Stimulated activated CD8-positive, alpha-beta memory T cell treated with anti-CD3 and anti-CD28 coated beads, Interleukin-15, amount 100 ng/mL, for 4 hours (primary cell): ENCODE results near the gene PLCB1.

Experiments used
- DNase-seq, 2 donors: peaks; one replicate each; pipeline ENCODE4 v3.0.0-alpha.2; 2020; ENCODE audit warnings: low read depth in 2 of 2

Gene PLCB1

GRCh38 chr20:8212286-8212685, 80.2 kb downstream of the PLCB1 start:
- no peak for DNase-seq

DNA sequence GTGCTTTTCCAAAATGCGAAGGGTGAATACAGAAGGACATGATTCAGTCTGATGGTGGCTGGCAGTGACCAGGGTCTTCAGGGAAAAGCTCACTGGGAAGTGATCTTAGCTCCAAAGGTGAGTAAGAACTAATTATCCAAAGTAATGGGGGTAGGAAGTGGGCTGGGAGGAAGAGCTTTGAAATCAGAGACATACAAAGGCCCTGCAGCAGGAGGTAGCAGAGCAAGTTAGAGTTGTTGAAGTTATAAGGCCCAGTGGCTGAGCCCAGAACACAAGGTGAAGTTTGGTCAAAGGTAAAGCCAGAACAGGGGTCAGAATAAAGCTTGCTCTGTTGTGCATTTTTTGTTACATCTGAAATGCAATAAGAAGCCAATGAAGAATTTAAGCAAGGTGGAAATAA, 81.2 kb downstream of the PLCB1 start:
- DNase-seq = no peak

DNA sequence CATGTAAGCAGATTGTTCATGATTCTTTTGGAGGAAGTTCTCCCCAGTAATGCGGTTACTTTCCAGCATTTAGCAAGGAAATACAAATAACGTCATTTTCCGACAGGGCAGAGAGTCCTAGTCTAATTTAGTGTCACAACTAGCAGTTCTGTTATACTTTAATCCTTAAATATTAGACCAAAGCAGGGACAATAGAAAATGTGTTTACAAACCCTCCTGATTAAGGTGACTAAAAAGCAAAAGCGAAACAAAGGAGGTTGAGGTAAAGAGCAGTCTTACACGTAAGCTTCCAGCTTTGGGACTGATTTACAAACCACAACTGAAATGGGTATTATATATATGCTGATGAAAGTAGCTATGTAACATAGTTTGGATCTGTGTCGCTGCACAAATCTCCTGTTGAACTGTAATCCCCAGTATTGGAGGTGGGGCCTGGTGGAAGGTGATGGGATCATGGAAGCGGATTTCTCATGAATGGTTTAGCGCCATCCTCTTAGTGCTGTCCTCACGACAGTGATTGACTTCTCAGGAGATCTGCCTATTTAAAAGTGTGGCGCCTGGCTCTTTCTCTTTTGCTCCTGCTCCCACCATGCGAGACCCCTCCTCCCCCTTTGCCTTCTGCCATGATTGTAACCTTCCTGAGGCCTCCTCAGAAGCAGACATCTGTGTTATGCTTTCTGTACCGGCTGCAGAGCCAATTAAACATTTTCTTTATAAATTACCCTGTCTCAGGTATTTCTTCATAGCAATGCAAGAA, 81.9 kb downstream of the PLCB1 start:
- DNase-seq = no peak

- DNase-seq = no peak
These were observed 83.3 kb downstream of the PLCB1 start for GRCh38 chr20:8215361-8215781.

DNA sequence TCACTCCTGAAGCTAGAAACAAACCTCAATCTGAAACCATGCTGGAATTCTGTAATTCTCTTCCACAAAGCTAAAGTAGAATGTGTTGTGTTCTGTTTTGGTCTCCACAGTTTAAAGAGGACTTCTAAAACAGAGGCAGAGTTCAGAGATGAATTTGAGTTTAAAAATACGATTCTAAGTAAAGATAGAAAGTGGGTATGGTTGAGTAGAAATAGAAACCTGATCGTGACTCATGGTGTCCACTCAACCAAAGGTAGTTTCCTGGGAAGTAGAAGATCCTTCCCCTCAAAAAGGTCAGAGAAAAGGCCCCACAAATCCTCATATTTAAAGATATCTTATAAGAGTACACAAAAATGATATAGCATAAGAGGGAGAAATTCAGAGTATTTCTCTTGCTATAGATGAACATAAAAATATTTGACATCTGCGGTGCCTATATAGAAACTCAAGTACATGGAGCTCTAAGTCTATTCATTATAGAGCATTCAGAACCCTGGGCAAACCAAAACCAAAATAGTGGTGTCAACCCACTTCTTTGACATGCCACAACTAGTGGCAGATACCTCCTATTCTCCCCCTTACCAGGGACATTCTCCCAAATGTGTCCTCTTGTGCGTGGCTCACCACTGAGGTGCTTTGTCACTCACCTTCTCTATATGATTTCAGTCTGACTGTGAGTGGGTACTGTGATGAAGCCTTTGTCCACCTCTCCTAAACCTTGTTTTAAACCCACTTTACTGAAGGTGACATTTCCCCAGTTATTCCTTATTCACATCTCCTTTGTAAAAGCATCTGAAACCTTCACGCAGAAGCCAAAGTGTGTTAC, 84.5 kb downstream of the PLCB1 start:
- DNase-seq = no peak

DNA sequence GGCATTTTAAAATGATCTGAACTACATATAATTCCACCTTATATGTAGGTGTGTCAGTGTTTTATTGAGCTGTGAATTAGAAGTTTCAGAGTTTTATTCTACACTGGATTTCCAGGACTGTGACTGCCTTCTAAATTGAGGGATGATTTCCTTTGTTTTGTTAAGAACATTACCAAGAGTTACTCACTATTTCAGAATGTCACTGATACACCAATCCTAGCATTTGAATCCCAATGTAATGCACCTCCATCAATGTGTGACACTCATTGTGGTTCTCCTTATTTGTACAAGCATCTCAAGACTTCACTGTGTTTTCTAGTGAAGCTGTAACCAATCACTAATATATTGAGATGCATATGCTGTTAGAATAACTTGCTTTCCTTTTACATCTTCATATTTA, 86.8 kb downstream of the PLCB1 start:
- no peak for DNase-seq

- no peak for DNase-seq
These were observed 87.3 kb downstream of the PLCB1 start for GRCh38 chr20:8219403-8219802.

GRCh38 chr20:8220716-8221115, 88.7 kb downstream of the PLCB1 start:
- DNase-seq = no peak

- DNase-seq = no peak
These were observed 89.9 kb downstream of the PLCB1 start for GRCh38 chr20:8221887-8222419.

GRCh38 chr20:8223091-8223870, 91.2 kb downstream of the PLCB1 start:
- no peak for DNase-seq

DNA sequence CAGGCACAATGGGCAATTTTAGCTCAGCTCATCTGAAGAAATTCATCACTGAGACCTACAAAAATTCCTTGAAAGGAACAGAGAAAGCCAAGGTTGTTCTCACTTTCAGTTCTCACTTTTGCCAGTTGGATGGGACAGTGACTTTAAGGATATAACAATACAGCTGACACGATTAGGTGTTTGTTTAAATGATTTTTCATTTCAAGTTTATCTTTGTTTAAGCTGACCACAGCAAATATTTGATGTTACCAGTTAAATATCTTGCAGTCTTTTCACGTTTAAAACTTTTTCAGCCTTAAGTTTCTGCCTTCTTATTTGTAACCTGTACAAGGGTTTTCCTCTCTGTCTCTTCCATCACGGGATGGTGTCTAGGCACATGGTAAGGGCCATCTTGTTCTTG, 93.6 kb downstream of the PLCB1 start:
- DNase-seq = no peak

- DNase-seq = no peak
These were observed 94.0 kb downstream of the PLCB1 start for GRCh38 chr20:8226106-8226505.

GRCh38 chr20:8227293-8227692, 95.2 kb downstream of the PLCB1 start:
- DNase-seq = no peak

GRCh38 chr20:8228315-8228714, 96.2 kb downstream of the PLCB1 start:
- DNase-seq = no peak

DNA sequence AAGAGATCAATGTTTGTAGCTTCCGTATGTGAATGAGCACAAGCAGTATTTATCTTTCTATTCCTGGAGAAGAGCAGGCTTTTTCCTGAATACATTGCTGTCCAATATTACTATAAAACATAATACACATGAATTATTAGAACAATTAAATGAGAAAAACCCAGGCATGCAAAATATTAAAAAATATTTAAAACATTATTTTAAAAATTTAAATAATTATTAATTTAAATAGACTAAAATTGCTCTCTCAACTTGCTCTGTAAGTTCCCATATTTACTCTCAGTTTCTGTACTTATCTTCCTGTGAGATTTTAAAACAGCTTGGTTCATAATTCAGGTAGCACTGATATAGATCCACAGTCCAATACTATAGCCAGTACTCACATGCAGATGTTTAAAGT, 97.0 kb downstream of the PLCB1 start:
- no peak for DNase-seq

GRCh38 chr20:8231038-8231437, 99.0 kb downstream of the PLCB1 start:
- no peak for DNase-seq

DNA sequence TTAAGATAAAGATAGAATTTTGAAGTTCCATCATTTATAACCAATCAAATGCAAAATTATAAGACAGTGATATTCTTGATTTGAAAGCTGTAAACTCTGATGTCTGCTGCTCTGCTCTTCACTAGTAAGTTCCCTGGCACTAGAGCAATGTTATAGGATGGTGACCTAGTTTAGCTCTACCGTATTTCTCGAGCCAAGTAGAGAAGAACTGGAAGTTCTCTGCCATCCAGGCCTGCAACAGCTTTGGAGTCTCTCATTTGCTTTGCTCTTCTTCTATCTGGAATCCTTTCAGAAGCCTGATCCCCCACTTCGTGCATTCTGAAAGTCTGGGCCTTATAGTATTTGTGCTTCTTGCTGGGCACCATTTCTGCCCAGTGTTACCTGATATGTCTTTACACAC, 100.3 kb downstream of the PLCB1 start:
- no peak for DNase-seq

DNA sequence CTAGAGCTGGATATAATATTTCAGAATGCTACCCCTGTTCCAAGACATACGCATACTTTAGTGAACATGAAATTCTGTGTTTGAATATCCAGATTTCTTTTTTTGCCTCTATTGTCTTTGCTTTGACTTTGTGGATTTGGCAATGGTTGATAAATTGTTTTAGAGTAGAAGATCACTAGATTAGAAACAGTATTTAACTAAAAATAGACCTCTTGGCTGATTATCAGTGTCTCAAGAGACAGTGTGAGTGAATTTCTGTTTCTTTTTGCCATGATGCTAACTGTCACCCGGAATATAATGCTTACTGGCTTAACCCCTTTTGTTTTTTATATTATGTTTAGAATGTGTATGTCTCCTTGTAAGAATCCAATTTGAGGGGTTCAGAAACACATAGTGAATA, 102.5 kb downstream of the PLCB1 start:
- DNase-seq = no peak

DNA sequence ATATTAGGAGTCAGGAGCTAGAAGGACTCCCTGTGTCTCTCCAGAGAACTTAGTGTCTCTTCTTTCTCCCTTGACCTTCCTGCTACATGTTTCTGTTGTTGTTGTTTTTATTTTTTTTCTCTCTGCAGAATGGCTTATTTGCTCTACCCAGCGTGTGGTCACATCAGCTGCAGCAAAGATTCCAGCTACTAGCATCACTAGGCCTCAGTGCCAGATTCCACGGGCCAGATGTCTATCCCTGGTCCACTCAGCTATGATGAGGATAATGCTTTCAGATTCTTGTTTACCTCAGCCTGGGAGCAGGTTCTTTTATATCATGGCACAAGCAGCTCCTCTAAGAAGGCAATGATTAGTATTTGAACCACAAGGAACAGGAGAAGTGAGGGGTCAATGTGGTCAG, 110.0 kb downstream of the PLCB1 start:
- DNase-seq = no peak

DNA sequence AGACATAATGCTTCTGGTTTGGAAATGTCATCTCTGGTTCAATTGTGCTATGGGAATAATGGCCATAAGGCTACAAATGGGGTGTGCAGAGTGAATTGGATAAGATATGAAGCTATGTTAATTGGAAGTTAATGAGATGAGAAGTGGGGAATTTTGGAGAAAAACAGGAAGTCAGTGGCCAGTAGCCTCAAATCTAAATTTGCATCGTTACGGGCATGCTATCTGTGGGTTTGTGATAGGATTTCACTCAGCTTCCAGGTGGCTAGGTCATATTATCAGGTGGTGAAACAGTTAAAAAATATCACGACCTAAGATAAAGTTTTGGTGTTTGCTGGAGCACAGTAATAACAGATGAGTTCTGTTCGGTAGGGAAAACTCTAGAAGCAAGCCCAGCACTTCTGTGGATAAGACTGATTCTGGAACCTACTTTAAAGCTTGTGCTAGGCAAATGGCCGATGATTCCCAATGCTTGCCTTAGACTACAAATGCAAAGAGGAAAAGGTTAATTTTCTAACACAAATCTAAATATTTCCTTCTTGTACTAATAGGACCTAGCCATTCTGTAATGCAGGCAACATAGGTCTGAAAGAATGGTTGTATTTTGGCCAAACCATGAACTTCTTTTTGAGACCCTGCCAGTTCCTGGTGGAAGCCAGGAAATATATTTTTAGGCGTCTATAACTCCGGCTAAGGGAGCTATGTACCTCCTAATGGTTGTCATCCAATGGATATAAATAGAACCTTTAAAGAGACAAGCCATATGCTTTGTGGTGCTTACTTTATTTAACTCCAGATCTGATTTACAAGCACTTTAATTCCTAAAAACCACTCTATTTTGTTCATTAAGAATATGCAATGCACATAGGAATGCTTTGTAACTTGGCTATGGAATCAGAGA, 111.0 kb downstream of the PLCB1 start:
- DNase-seq = no peak

GRCh38 chr20:8244637-8245036, 112.6 kb downstream of the PLCB1 start:
- DNase-seq = no peak
